Neuron (in vitro differentiated cells): ENCODE measurements around the gene GEN1.

Experiments used
- H2AFZ ChIP-seq: one replicate; pipeline ENCODE4 v1.6.1; 2013; ENCODE audit warnings: low read depth, mild to moderate bottlenecking, inconsistent platforms, low read length, moderate library complexity
- H3K27me3 ChIP-seq: one replicate; pipeline ENCODE4 v1.6.1; 2013; ENCODE audit warnings: low read length; ENCODE audit not compliant: insufficient read depth
- H3K36me3 ChIP-seq: one replicate; pipeline ENCODE4 v1.6.1; 2013; ENCODE audit warnings: low read length; ENCODE audit not compliant: insufficient read depth
- H3K4me1 ChIP-seq: one replicate; pipeline ENCODE4 v1.6.1; 2013; ENCODE audit warnings: low read length; ENCODE audit not compliant: insufficient read depth
- H3K4me3 ChIP-seq: 2 replicates; pipeline ENCODE4 v1.5.1; 2013; ENCODE audit warnings: mild to moderate bottlenecking, low read length, moderate library complexity
- H3K9me3 ChIP-seq: one replicate; pipeline ENCODE4 v1.6.1; 2013; ENCODE audit warnings: low read length

The GEN1 gene

GRCh38 chr2:17830053-17831034 is 76.4 kb downstream of the GEN1 start:
- no peak overlapping the region for H3K4me3 ChIP-seq
- peaks cover 38% of the 10 kb centered on the region for H3K27me3 ChIP-seq

GRCh38 chr2:17835516-17835915 is 81.6 kb downstream of the GEN1 start:
- Histone ChIP-seq H3K9me3 (no peaks in the 10 kb centered on the region), H3K27me3 (peaks cover 7% of the 10 kb centered on the region), H3K36me3 (no peaks in the 10 kb centered on the region), H3K4me1 (no peaks in the 10 kb centered on the region), H3K4me3 (no peak overlapping the region), H2AFZ (no peak overlapping the region)

More at GRCh38 chr2:17830053-17831034, 76.4 kb downstream of the GEN1 start:
- H3K4me1 ChIP-seq = no peaks in the 10 kb centered on the region
- no peaks in the 10 kb centered on the region for H3K36me3 ChIP-seq
- H3K9me3 ChIP-seq = no peaks in the 10 kb centered on the region
- H2AFZ ChIP-seq = no peak overlapping the region
